Stimulated activated CD4-positive, alpha-beta T cell treated with anti-CD3 and anti-CD28 coated beads, Interleukin-1b, Interleukin-23, amount 100 ng/mL, for 1 hour (primary cell): ENCODE data around the gene ESRRA.

Source experiments
- DNase-seq, 2 donors: peaks; one replicate each; pipeline ENCODE4 v3.0.0-alpha.2; 2020; ENCODE audit warnings: low read depth in 2 of 2

ESRRA gene

DNA sequence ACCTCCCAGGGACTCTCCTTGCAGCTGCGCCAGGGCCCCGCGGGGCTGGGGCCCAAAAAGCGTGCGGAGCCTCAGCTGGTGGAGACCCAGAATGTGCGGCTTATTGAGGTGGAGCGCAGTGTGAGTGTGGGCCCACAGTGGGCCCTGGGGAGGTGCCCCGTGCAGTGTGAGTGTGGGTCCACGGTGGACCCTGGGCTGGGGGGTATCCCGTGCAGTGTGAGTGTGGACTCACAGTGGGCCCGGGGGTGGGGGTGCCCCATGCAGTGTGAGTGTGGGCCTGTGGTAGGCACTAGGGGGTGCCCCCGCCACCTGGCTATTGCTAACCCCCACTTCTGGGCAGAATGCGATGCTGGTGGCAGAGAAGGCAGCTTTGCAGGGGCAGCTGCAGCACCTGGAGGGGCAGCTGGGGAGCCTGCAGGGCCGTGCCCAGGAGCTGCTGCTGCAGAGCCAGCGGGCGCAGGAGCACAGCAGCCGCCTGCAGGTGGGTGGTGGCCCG, 45.9 kb downstream of the ESRRA start:
- no peak for DNase-seq

DNA sequence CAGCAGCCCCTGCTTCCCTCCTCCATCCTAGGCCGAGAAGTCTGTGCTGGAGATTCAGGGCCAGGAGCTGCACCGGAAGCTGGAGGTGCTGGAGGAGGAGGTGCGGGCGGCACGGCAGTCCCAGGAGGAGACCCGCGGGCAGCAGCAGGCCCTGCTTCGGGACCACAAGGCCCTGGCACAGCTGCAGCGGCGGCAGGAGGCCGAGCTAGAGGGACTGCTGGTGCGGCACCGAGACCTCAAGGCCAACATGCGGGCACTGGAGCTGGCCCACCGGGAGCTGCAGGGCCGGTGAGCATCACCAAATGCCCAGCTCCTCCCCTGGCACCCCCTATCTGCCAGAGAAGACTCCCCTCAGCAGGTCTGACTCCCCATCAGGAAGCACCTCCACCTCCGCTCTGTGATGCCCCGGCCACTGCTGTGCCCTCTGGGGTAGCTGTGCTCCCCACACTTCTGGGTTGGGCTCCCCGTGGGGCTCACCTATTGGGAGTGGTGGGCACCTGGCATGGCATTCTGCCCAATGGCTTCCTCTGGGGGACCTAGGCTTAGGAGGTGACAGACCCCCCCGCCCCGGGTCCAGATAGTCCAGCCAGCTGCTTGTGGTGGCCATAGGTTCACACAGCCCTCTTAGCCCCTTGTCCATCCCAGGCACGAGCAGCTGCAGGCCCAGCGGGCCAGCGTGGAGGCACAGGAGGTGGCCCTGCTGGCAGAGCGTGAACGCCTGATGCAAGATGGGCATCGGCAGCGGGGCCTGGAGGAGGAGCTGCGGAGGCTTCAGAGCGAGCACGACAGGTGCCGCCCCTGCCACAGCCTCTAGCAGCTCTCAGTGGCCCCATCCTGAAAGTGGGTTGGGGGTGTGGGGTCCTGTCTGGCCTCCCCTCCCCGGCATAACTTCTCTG, 47.0 kb downstream of the ESRRA start:
- no peak for DNase-seq

DNA sequence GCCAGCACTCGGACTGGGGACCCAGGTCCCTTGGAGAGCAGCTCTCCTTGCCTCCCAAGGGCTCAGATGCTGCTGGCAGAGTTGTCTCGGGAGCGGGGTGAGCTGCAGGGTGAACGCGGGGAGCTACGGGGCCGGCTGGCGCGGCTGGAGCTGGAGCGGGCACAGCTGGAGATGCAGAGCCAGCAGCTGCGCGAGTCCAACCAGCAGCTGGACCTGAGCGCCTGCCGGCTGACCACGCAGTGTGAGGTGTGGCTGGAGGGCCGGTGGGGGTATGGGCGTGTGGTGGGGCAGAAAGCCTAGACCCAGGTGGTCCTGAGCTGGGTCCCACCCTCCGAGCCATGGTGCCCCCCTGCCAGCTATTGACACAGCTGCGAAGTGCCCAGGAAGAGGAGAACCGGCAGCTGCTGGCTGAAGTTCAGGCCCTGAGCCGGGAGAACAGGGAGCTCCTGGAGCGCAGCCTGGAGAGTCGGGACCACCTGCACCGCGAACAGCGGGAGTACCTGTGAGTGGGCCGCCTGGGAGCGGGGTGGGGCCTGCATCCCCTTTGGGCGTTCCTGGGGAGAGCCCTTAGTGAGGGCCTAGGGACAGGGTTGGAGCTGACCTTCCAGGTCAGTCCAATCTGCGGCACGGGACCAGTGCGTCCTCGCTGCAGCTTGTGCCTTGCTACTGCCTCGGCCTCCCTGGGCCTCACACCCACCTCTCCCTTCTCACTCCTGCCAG, 47.8 kb downstream of the ESRRA start:
- DNase-seq: no peak

DNA sequence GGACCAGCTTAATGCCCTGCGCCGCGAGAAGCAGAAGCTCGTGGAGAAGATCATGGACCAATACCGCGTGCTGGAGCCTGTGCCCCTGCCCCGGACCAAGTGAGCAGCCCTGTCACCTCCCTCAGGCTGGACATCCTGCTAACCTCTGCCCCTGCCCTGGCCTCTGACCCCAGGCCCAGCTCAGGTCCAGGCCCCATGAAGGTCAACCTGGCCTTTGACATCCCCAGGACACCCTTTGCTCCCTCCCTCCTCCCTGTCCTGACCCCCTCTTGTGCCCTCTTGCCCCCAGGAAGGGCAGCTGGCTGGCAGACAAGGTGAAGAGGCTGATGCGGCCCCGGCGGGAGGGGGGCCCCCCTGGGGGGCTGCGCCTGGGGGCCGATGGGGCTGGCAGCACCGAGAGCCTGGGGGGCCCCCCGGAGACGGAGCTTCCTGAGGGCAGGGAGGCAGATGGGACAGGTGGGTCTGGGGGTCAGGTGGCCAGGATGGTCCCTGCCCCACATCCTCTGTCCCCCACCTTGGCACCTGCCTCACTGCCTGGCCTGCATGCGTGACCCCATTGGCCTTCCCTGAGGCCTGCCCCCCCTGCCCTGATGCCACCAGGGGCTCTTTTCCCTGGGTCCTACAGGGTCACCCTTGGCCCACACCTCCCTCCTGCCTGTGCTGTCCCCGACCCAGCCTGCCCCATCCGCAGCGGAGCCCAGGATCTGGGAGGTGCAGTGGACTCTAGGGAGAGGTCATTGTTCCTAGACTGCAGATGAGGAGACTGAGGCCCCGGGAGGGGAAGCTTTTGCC, 48.6 kb downstream of the ESRRA start:
- DNase-seq: no peak

DNA sequence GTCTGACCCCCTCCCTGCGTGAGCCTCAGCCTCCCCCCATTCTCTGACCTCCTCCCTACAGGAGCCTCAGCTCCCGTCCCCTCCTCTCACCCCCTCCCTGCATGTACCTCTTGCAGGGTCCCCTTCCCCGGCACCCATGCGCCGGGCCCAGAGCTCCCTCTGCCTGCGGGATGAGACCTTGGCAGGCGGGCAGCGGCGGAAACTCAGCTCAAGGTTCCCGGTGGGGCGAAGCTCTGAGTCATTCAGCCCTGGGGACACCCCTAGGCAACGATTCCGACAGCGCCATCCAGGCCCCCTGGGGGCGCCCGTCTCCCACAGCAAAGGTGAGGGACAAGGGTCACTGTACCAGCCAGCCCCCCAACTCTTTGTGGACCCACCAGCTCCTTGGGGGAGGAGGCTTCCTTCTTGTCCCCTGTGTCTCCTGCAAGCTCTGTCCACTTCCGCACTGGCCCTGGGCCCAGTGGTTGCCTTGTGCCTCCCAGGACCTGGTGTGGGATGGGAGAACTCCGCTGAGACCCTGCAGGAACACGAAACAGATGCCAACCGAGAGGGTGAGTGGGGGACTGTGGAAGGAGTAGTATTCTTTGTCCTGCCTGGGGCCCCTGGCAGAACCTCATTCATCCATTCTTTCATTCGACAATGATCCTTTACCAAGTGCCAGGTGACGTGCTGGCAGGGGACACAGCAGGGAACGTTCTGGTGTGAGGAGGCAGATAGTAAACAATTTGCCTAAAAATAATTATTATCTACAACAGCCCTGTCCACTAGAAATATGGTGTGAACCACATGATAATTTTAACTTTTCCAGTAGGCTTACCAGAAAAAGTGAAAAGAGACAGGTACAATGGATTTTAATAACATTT, 50.0 kb downstream of the ESRRA start:
- no peak for DNase-seq

DNA sequence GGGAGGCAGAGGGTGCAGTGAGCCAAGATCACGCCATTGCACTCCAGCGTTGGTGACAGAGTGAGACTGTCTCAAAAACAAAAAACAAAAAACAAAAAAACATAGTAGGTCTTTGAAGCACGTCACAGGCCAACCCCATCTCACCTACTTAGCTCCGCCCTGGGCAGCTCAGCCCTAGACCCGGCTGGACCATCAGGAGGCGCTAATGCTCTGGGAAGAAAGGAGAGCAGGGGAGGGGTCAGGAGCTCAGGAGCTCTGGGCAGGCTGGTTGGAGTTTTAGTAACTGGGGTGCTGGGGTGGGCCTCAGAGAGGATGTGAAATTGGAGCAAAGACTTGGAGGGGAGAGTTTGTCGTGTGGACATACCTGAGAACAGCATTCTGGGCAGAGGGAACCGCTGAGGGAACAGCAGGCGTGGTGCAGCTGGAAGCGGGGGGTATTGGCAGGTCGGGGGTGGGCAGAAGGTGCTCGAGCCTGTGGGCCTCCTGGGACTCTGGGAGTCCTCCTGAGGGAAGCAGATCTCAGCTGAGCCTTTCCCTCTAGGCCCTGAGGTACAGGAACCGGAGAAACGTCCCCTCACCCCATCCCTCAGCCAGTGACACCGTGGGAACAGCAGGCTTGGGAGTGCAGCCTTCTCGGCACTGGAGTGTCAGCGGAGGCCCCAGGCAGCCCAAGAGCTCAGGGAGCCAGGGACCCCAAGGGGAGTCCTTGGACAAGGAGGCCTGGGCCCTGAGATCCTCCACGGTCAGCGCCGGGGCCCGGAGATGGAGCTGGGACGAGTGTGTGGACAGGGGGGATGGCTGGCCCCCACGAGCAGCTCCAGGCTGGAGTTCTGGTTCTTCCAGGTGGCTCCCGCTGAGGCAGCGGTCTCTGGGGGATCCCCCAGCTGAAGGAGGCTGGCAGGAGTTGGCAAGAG, 51.4 kb downstream of the ESRRA start:
- DNase-seq: no peak

DNA sequence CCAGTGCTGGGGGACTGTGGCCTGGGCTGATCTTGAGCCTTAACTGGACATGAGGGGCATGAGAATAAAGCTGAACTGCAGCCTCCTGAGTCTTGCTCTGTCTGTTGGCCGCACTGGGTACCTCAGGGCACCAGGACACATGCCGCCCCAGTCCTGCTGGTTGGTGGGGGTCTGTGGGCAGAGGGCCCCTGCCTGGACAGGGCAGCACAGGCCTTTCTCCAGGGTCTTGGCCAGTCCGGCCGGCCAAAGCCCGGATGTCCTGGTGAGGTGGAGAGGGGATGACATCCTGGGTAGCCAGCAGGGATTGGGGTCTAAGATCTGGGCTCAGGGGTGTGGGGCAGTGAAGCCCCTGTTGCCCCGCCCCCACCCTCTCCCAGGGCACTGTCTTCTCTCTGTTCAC, 52.1 kb downstream of the ESRRA start:
- DNase-seq: no peak

DNA sequence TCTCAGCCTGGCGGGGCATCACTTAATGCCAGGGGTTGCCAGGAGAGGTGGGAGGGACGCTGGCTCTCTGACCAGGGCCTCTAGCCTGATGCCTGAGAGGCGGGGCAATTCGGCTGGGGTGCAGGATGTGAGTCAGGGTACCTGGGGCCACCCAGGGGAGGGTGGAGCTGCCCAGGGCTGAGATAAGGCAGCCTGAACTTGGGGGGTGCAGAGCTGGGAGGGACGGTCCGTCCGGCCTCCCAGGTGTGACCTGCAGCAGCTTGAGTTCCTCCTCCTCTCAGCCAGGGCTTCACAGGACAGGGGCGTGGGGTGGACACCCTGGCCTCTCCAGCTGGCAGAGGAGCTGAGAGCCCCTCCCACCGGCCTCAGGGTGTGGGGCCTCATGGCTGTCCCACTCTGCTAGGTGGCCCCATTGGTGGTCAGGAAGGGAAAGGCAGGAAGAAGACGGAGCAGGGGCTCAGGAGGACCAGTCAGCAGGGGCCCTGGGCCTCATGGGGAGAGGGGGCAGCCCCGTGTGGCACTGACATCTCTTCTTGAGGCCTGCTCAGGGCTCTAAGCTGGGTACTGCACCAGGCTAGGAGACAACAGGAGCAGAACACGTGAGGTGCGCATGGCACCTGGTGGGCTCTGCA, 52.7 kb downstream of the ESRRA start:
- DNase-seq: no peak

DNA sequence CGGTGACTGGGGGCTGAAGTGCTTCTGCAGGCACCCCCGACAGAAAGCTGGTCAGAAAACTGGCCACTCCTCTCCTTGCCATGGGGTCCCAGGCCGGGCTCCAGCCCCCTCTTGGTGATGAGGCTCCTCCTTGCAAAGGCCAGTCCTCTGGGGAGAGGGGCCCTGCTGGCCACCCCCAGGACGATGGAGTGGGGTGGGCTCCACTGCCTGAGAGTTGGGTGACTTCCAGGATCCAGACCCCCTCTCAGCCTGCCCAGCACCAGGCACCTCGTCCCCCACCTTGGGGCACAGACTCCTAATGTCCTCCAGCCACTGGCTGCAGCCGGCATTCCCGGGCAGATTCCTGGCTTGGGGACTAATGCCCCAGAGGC, 53.2 kb downstream of the ESRRA start:
- no peak for DNase-seq

DNA sequence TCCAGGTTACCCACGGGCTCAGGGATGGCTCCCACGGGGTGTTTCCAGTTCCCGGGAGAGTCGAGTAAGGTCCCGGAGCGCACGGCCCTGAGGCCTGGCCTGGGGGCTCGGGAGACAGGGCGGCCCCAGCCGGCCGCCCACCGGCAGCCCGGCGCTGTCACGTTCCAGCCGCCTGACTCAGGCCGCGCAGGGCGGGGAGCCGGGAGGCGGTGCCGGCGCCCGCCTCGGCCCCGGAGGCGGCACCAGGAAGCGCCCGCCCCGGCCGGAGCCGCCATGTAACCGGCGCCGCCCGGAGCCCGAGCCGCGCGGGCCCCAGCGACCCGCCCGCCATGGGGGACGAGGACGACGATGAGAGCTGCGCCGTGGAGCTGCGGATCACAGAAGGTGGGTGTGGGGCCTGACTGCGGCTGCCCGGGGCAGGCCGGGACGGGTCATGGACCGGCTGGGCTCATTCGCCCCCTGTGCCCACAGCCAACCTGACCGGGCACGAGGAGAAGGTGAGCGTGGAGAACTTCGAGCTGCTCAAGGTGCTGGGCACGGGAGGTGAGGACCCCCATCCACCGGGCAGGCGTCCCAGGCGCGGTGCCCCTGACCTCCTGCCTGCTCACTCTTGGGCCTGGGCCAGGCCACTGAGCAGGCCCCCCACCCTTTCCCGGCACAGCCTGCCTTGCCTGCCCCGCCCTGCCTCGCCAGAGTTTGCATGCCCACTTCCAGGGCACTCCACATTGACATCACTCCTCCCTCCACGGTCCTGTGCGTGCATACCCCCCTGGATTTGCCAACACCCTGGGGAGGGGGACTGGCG, 53.8 kb downstream of the ESRRA start, which contains the start of gene RPS6KA4:
RPS6KA4 (plus strand) TSS at position 256 of the 805 bp plus-strand sequence; CDS start at position 330, 74 bp downstream.
- DNase-seq: no peak

DNA sequence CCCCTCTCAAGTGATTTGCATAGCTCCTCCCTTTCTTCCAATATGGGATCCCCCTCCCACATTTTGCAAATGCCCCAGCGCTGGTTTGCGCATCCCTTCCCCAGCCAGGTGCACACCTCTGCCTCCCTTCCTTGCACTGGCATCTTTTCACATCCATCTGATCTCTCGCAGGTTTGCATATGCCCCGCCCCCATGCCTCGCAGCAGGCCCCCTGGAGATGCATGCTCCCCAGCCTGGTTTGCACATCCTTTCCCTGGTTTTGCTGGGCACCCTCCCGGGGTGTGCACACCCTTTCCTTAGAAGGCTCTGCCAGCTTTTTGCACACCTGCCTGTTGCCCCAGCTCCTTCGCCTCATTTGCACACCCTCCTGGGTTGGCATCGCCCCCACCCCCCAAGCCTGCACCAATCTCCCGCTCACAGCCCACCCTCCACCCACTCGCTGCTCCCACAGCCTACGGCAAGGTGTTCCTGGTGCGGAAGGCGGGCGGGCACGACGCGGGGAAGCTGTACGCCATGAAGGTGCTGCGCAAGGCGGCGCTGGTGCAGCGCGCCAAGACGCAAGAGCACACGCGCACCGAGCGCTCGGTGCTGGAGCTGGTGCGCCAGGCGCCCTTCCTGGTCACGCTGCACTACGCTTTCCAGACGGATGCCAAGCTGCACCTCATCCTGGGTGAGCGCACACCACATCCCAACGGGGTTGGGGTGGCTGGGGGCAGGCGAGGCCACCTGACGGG, 54.6 kb downstream of the ESRRA start:
- DNase-seq: no peak

DNA sequence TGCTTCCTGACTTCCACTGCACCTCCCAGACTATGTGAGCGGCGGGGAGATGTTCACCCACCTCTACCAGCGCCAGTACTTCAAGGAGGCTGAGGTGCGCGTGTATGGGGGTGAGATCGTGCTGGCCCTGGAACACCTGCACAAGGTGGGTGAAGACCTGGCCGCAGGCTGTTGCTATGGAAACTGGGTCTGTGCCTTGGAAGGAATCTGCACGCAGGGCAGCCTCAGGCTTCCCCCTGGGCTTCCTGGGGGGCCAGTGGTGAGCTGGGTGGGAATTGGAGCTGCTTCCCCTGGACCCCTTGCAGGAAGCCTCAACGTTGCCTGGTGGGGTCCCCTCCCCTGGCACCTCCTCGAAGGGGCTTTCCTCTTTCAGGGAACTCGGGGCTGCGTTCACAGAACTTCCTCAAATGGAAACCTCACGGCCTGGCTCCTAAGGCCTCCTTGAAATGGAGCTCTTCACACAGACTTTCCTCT, 55.2 kb downstream of the ESRRA start:
- no peak for DNase-seq

DNA sequence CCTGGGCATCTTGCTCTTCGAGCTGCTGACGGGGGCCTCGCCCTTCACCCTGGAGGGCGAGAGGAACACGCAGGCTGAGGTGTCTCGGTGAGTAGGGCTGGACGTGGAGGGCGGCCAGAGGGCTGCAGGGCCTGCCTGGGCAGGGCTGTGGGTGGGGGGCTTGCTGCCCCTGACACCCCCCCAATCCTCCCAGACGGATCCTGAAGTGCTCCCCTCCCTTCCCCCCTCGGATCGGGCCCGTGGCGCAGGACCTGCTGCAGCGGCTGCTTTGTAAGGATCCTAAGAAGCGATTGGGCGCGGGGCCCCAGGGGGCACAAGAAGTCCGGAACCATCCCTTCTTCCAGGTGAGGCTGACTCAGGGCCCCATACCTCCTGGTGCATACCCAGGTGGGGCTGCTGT, 56.3 kb downstream of the ESRRA start:
- DNase-seq: no peak

DNA sequence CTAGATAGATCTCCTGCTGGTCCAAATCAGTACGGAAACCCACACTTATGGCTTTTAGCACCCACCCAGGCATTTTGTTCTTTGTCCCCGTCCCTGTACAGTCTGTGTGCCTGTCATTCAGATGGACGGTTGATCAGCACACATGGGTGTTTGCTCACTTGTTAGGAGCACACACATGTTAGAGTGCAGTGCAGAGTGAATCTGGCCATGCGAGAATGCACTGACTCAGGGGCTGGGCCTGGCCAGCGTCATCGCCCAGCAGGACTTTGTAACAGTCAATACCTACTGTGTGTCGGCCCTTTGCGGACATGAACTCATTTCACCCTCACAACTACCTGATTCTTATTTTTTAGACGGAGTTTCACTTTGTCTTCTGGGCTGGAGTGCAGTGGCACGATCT, 57.0 kb downstream of the ESRRA start:
- DNase-seq: no peak

DNA sequence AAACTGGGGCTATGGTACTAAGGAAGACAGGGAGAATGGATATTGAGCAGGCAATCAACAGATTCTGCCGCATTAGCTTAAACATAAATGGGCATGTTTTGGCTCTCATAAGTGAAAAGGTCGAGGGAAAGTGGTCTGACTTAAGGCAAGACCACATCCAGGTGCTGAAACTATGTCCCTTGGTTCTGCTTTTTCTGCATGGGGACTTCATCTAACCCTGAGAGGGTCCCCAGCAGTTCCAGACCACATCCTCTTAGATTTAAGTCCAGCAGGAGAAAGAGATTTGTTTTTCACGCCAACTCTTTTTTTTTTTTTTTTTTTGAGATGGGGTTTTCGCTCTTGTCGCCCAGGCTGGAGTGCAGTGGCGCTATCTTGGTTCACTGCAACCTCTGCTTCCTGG, 59.1 kb downstream of the ESRRA start:
- no peak for DNase-seq

DNA sequence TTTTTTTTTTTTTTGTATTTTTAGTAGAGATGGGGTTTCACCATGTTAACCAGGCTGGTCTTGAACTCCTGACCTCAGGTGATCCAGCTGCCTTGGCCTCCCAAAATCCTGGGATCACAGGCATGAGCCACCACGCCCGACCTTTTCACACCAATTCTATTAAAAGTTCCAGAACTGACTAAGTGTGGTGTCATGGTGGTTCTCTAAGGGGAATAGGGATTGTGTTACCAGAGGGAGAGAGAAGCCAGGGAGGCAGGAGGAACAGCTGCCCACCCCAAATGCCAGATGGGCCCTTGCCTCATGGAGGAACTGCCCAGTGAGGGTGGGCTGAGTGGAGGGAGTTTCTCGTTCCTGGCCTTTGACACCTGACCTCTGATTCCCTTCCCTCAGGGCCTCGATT, 59.6 kb downstream of the ESRRA start:
- no peak for DNase-seq
